ENCODE measurements around the gene STPG3. TPM values are rescaled to one million over a fixed set of nuclear protein-coding genes. Genes with fewer than 3 reads are reported as not detected.

Gene STPG3
- polyA plus RNA-seq, 1 donor (not counting 4 experiments of a cell fraction or from before 2014, with no cell fraction given): not detected

DNA sequence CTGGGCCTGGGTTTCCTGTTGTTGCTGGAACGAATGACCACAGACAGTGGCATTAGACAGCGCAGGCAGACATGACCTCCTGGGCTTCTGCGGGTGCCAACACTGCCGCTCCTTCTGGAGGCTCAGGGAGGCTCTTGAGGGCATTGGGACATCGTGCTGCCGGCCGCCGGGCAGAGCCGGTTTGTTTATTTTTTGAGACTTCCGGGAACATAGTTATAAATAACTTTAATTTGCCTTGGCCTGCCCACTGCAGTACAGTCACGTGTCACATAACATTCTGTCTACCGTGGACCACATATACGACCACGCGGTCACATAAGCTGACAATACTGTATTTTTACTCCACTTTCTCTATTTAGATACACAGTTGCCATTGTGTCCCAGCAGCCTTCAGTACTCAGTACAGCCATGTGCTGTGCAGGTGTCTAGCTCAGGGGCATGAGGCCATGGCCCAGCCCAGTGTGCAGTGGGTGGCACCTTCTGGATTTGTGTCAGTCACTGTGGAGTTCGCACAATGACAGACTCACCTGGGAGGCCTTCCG, 18.2 kb downstream of the STPG3 start:
- Histone ChIP-seq H3K9me1 (ENCODE audit: control insufficient read depth, extremely low read depth, insufficient read depth, low read length) (no peaks in the 10 kb centered on the region), H3K27me3 (ENCODE audit: control insufficient read depth, extremely low read depth, insufficient read depth, low read length) (no peaks in the 10 kb centered on the region), H3K27ac (ENCODE audit: control insufficient read depth, insufficient read depth, low read length) (no peak overlapping the region), H3K79me2 (ENCODE audit: control insufficient read depth, insufficient read depth, low read length) (peaks cover 4% of the 10 kb centered on the region), H3K4me1 (ENCODE audit: control insufficient read depth, extremely low read depth, insufficient read depth, low read length) (peaks cover 14% of the 10 kb centered on the region), H2AFZ (ENCODE audit: control insufficient read depth, low read length) (no peak overlapping the region), H3K4me2 (ENCODE audit: control insufficient read depth, extremely low read depth, insufficient read depth, low read depth, low read length) (no peak overlapping the region), H4K20me1 (ENCODE audit: control insufficient read depth, extremely low read depth, insufficient read depth, low read length) (peaks cover 12% of the 10 kb centered on the region), H3K4me3 (ENCODE audit: control insufficient read depth in 2 of 3, extremely low read depth in 1 of 3, insufficient read depth in 2 of 3, low read depth in 1 of 3, low read length in 3 of 3) (no peak overlapping the region), H3K9me3 (ENCODE audit: control insufficient read depth, low read depth, low read length) (no peaks in the 10 kb centered on the region), H3K9ac (ENCODE audit: control insufficient read depth, extremely low read depth, insufficient read depth, low read length) (no peak overlapping the region), H3K36me3 (ENCODE audit: control insufficient read depth in 2 of 2, extremely low read depth in 1 of 2, insufficient read depth in 2 of 2, low read length in 2 of 2) (peaks cover 34 to 37% of the 10 kb centered on the region in 2 experiments)
- dilution Hi-C loops (cut with MboI; ENCODE audit: extremely low pct_ligation_motif_present, low sequenced_read_pairs): no loop called here
- no peak for TF ChIP-seq EZH2 (IDR thresholded peaks at IDR 0.05; ENCODE audit: low read length)
- no peak for TF ChIP-seq CTCF (optimal IDR thresholded peaks at IDR 0.05 in 1 of 3, IDR thresholded peaks at IDR 0.05 in 1 of 3, conservative IDR thresholded peaks at IDR 0.05 in 1 of 3; ENCODE audit: extremely low read depth in 1 of 3, insufficient read depth in 2 of 3, low read length in 3 of 3)
- no peak for DNase-seq (ENCODE audit: low read depth, low spot score)
- no peak for FAIRE-seq

GRCh38 chr9:137270929-137271695, 20.0 kb downstream of the STPG3 start:
- DNase-seq (ENCODE audit: low read depth, low spot score) (no peak), FAIRE-seq (no peak)
- H3K9me1 ChIP-seq (ENCODE audit: control insufficient read depth, extremely low read depth, insufficient read depth, low read length): no peaks in the 10 kb centered on the region
- H3K4me3 ChIP-seq (ENCODE audit: control insufficient read depth in 2 of 3, extremely low read depth in 1 of 3, insufficient read depth in 2 of 3, low read depth in 1 of 3, low read length in 3 of 3): no peak overlapping the region
- dilution Hi-C loops (cut with MboI; ENCODE audit: extremely low pct_ligation_motif_present, low sequenced_read_pairs): no loop called here
- no peaks in the 10 kb centered on the region for H3K9me3 ChIP-seq (ENCODE audit: control insufficient read depth, low read depth, low read length)
- no peak overlapping the region for H3K27ac ChIP-seq (ENCODE audit: control insufficient read depth, insufficient read depth, low read length)
- H3K79me2 ChIP-seq (ENCODE audit: control insufficient read depth, insufficient read depth, low read length): peaks cover 4% of the 10 kb centered on the region
- H3K9ac ChIP-seq (ENCODE audit: control insufficient read depth, extremely low read depth, insufficient read depth, low read length): no peak overlapping the region
- H2AFZ ChIP-seq (ENCODE audit: control insufficient read depth, low read length): no peak overlapping the region
- H3K36me3 ChIP-seq (ENCODE audit: control insufficient read depth in 2 of 2, extremely low read depth in 1 of 2, insufficient read depth in 2 of 2, low read length in 2 of 2): peaks cover 27 to 33% of the 10 kb centered on the region in 2 experiments
- no peaks in the 10 kb centered on the region for H3K27me3 ChIP-seq (ENCODE audit: control insufficient read depth, extremely low read depth, insufficient read depth, low read length)
- TF ChIP-seq EZH2 (IDR thresholded peaks at IDR 0.05; ENCODE audit: low read length): no peak
- TF ChIP-seq CTCF (optimal IDR thresholded peaks at IDR 0.05 in 1 of 3, IDR thresholded peaks at IDR 0.05 in 1 of 3, conservative IDR thresholded peaks at IDR 0.05 in 1 of 3; ENCODE audit: extremely low read depth in 1 of 3, insufficient read depth in 2 of 3, low read length in 3 of 3): no peak
- H3K4me2 ChIP-seq (ENCODE audit: control insufficient read depth, extremely low read depth, insufficient read depth, low read depth, low read length): no peak overlapping the region
- peaks cover 12% of the 10 kb centered on the region for H4K20me1 ChIP-seq (ENCODE audit: control insufficient read depth, extremely low read depth, insufficient read depth, low read length)
- H3K4me1 ChIP-seq (ENCODE audit: control insufficient read depth, extremely low read depth, insufficient read depth, low read length): peaks cover 19% of the 10 kb centered on the region
